HG03196 (cell line): ENCODE measurements around the gene PHLDA2.

Experiments used
- ATAC-seq: cut with Tn5 transposase; IDR thresholded peaks from one replicate; pipeline ENCODE4 v1.9.1; 2021; ENCODE audit not compliant: unreplicated experiment

Gene PHLDA2

GRCh38 chr11:2883640-2883978 is 45.6 kb downstream of the PHLDA2 start:
- ATAC-seq: no peak

GRCh38 chr11:2882396-2883110 is 46.7 kb downstream of the PHLDA2 start:
- ATAC-seq: no peak

- ATAC-seq: no peak
Observed at GRCh38 chr11:2881981-2882375, 47.2 kb downstream of the PHLDA2 start.

DNA sequence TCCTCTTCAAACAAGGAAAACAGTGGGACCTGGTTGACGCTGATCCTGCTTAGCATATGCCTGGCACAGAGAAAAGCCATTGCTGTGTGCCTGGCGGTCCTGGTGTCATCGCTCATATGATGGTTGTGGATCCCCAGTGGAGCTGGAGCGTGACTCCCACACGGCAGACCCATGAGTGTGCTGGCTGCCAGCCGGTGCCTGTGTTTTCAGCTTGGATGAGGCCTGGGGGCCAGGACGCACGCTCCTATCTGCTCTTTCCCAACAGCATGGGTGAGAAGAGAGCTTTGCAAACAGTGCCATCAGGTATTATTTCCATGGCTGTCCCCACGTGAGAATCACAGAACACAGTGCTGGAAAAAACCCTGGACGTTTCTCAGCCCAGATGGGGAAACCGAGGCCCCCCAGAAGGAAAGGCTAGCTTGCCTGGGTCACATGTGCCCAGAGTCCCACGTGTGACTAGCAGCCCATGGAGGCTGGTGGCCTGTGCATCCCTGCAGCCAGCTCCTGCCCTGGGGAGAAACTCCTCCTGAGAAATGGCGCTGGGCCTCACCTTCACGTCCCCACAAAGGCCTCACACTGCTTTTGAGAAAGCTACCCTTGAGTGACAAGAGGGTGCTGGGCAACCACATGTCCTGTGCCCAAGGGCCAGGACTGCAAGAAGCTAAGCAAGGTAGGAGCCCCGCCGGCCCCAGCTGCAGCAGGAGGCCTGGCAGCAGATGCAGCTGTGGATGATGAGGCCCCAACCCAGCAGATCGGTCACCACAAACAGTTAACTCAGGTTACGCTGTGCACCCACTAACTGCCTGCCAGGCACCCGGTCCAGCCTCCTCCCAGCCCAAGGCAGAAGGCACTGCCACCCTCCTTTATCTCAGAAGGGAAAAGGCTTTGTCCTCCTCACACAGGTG is 47.9 kb downstream of the PHLDA2 start:
- no peak for ATAC-seq

GRCh38 chr11:2880646-2881045 is 48.6 kb downstream of the PHLDA2 start:
- no peak for ATAC-seq

DNA sequence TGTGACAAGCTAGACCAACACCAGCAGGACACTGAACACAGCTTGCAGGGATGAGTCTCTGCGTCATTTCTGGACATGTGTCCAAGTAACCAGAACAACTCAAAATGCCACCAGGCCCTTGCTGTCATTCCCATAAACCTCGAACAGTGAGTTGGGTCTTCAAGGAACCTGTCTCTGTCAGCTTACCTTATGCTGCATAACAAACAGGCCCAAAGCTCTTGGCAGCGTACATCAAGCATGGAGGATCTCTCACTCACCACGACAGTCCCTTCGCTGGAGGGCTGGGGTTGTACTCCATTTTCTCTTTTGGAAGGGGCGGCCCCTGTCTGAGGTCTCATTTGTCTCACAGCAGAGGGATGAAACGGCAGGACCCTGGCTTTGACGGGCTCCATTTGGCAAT is 50.4 kb downstream of the PHLDA2 start:
- ATAC-seq: no peak
